CD4-positive, alpha-beta T cell treated with Interleukin-21 for 1 hour (primary cell): ENCODE data around the gene L1CAM.
A peak's percentile ranks its signal among the peaks of the same experiment; 100 is the strongest.

Source experiments
- DNase-seq: peaks from one replicate; pipeline ENCODE4 v3.0.0-alpha.2; 2020

The L1CAM gene

GRCh38 chrX:153903238-153903980, 17.4 kb upstream of the L1CAM start:
- DNase-seq: no peak

GRCh38 chrX:153902385-153902784, 16.4 kb upstream of the L1CAM start:
- DNase-seq: no peak

- no peak for DNase-seq
Observed at GRCh38 chrX:153901753-153902140, 15.8 kb upstream of the L1CAM start.

- DNase-seq: peak; percentile 73
Observed at GRCh38 chrX:153900831-153901752, 15.1 kb upstream of the L1CAM start.

- DNase-seq: no peak
Observed at GRCh38 chrX:153897899-153898298, 11.9 kb upstream of the L1CAM start.

- no peak for DNase-seq
Observed at GRCh38 chrX:153889123-153889522, 3.1 kb upstream of the L1CAM start.

GRCh38 chrX:153888344-153888743, 2.4 kb upstream of the L1CAM start:
- no peak for DNase-seq

GRCh38 chrX:153887385-153887784, 1.4 kb upstream of the L1CAM start:
- no peak for DNase-seq

GRCh38 chrX:153886915-153887314, 942 bp upstream of the L1CAM start:
- no peak for DNase-seq

GRCh38 chrX:153885208-153885787, 675 bp downstream of the L1CAM start:
- DNase-seq: no peak

GRCh38 chrX:153884590-153884989, 1.4 kb downstream of the L1CAM start:
- no peak for DNase-seq

- no peak for DNase-seq
Observed at GRCh38 chrX:153884136-153884535, 1.8 kb downstream of the L1CAM start.

GRCh38 chrX:153883163-153883843, 2.7 kb downstream of the L1CAM start:
- no peak for DNase-seq

GRCh38 chrX:153882557-153882956, 3.4 kb downstream of the L1CAM start:
- DNase-seq: no peak

GRCh38 chrX:153882086-153882498, 3.9 kb downstream of the L1CAM start:
- DNase-seq: no peak

- DNase-seq: no peak
Observed at GRCh38 chrX:153881281-153881680, 4.7 kb downstream of the L1CAM start.

- DNase-seq: no peak
Observed at GRCh38 chrX:153880440-153880815, 5.5 kb downstream of the L1CAM start.

- no peak for DNase-seq
Observed at GRCh38 chrX:153879741-153880439, 6.1 kb downstream of the L1CAM start.

GRCh38 chrX:153878969-153879653, 6.9 kb downstream of the L1CAM start:
- DNase-seq: no peak

- no peak for DNase-seq
Observed at GRCh38 chrX:153878345-153878744, 7.6 kb downstream of the L1CAM start.

- DNase-seq: no peak
Observed at GRCh38 chrX:153877571-153878261, 8.3 kb downstream of the L1CAM start.
